ENCODE measurements around the gene TSEN2.
"Not testable (repeated sequence)": the region's sequence is repeated elsewhere in the genome, so short reads cannot be mapped to it uniquely, and the experiment has no call there.

TSEN2 gene

GRCh38 chr3:12472796-12473195, 11.5 kb upstream of the TSEN2 start:
- no peak for DNase-seq

GRCh38 chr3:12473511-12473910, 10.8 kb upstream of the TSEN2 start:
- DNase-seq = no peak

GRCh38 chr3:12476238-12476897, 7.9 kb upstream of the TSEN2 start:
- DNase-seq = no peak

DNA sequence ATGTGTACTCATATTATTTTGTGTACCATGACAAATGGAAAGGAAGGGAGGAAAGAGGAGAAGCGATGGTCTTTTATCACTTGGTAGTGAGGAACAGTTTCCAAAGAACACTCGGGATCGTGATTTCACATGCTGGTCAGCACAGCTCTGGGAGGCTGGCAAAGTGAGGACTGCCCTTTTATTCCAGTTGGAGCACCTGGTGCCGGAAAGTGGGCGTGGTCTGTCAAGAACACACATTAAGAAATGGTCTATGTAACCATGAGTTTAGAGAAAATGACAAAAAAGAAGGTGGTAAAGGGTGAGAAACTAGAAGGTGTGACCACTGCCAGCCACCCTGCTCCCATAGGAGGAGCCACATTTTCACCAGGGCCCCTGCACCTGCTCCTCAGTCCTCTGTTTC, 7.0 kb upstream of the TSEN2 start:
- DNase-seq = no peak

- DNase-seq = no peak
Measured at GRCh38 chr3:12478326-12478725, 6.0 kb upstream of the TSEN2 start.

GRCh38 chr3:12479198-12479597, 5.1 kb upstream of the TSEN2 start:
- DNase-seq = not testable (repeated sequence)

GRCh38 chr3:12479919-12480427, 4.3 kb upstream of the TSEN2 start:
- peak; percentile 18 to 63 for DNase-seq

GRCh38 chr3:12483410-12483809, 870 bp upstream of the TSEN2 start:
- no peak for DNase-seq

- no peak for DNase-seq
Measured at GRCh38 chr3:12483872-12484197, 445 bp upstream of the TSEN2 start.

DNA sequence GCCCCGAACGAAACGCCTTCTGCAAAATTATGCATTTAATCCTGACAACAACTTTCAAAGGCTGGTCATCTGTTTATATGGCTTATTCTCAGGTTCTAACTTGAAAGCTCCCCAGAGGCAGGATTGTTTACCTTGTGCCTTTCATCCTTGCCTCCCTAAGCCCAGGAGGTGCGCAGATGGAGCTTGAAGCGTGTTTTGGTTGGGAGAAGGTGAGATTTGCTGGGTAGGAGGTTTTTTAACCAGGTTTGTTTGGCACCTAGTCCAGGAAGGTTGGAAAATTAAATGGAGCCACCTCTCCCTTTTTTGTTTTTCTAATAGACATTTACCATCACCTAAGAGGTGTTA, 675 bp downstream of the TSEN2 start:
- DNase-seq = no peak

DNA sequence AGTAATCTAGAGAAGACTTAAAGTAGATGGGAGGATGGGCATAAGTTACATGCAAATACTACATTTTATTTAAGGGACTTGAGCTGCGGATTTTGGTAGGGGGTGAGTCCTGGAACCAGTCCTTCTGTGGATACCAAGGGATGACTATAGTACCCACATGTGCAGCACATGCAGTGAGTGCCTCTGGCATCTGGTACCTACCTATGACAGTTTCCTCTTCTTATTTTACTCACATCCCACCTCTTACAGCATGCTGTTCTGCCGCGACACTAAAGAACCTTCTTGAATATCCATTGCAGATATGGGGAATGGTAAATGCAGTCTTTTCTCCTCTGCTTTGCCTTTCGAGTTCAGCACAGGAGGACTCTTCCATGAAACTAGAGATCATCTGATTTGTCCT, 1.7 kb downstream of the TSEN2 start:
- DNase-seq = no peak

- no peak for DNase-seq
Measured at GRCh38 chr3:12486916-12487315, 2.6 kb downstream of the TSEN2 start.

DNA sequence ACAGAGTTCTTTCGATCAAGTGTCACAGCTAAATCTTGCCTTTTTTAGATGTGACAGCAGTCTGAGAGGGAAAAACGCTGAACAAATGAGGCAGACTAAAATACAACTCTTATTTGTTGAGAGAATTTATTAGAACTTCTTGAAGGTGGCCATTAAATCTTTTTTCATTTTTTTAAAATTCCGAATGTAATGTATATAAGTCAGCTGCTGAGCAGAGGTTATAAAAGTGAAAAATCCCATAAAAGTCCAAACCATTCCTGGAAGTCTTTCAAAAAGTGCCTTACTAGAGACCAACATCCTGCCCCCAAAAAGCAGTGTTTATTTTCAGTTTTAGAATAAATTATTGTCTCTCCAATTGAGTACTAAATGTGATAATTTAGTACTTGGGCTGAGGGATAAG, 3.1 kb downstream of the TSEN2 start:
- no peak for DNase-seq

GRCh38 chr3:12487786-12488185, 3.5 kb downstream of the TSEN2 start:
- no peak for DNase-seq

DNA sequence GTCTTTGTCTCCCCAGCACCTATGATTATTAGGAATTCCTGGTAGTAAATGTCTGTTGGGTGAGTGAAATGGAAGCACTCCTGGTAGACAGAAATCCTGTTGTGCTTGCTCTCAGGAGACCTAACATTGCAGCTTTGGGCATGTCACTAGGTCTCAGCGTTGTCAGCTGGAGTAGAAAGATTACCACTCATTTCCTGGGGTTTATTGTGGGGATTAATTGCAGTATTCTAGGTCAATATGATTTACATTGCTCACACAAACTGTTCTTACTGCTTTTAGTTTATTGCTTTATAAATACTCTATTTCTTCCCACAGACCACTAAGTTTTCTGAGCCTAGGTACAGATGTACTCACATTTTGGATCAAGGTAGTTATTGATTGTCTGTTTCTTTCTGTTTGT, 5.1 kb downstream of the TSEN2 start:
- DNase-seq = no peak

DNA sequence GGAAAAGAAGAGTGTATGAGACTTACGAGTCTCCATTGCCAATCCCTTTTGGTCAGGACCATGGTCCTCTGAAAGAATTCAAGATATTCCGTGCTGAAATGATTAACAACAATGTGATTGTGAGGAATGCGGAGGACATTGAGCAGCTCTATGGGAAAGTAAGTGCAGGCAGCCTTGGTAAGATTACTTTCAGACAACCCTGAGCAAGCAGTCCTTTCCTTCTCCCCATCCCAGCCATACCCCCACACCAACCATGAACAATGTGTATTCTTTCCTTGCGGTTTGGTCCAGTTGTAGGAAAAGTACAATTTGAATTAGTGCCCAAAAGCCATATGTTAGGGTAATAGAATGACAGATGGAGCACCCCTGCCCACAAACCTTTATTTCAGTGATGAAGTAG, 5.6 kb downstream of the TSEN2 start:
- no peak for DNase-seq

GRCh38 chr3:12490547-12490946, 6.3 kb downstream of the TSEN2 start:
- no peak for DNase-seq

GRCh38 chr3:12495749-12496452, 11.6 kb downstream of the TSEN2 start:
- DNase-seq = no peak

DNA sequence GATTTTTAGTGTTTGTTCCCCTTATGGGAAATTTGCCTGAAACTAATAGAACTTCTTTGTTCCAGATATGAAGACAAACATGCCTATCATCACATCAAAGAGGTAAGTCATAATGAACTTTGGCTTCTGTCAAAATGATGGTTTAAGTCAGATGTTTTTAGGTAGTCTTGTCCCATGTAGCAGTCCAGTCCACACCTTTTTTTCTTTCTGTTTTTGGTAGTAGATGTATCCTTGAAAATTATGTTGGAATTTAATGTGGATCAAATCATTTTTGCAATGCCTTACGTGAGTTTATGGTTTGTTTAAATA, 12.1 kb downstream of the TSEN2 start:
- DNase-seq = no peak

- no peak for DNase-seq
Measured at GRCh38 chr3:12499474-12499873, 15.2 kb downstream of the TSEN2 start.

DNA sequence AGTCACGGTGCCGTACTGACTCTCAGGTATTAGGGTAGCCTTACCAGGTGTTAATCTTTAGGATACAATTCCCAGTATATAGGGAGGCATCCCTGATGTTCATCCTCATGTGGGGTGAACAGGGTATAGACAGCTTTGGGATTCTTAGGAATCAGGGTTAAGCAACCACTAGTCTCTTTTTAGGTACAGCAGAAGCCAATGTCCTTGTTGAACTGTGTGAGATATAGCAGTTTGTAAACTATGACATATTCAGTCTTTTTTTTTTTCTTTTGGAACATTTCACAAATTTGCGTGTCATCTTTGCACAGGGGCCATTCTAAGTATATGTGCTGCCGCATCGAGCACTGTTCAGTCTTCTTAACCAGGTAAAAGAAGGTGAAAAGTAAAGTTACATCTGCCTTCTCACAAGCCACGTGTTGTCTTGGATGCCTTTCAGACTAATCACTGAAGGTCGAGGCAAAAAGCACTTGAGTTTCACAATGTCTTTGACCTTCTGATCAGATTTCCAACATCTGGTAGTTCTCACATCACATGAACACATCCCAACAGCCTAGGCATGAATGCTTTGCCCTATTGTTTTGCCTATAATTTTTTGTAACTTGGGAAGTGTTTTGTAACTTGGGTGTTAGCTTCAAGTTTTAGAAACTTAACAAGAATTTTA, 17.2 kb downstream of the TSEN2 start:
- DNase-seq = no peak

- DNase-seq = peak in 1 of 2 donors; percentile 11
Measured at GRCh38 chr3:12503126-12503957, 19.1 kb downstream of the TSEN2 start.

GRCh38 chr3:12506201-12506709, 22.0 kb downstream of the TSEN2 start:
- DNase-seq = no peak
